ENCODE data around the gene SSX2IP. TPM values are rescaled to one million over a fixed set of nuclear protein-coding genes. Genes with fewer than 3 reads are reported as not detected.

SSX2IP gene
- total and polyA plus RNA-seq, 9 of the 15 experiments (the other 6 are each of a cell fraction or from before 2014, with no cell fraction given), result 20.6 to 96.7 (median 61.7) TPM

- ATAC-seq (no peak), FAIRE-seq (no peak), DNase-seq (ENCODE audit: extremely low read depth in 1 of 4, low spot score in 3 of 4) (no peak)
- Histone ChIP-seq H2AFZ (ENCODE audit: low read depth, low read length) (peak overlapping the region; percentile 54), H3K27ac (ENCODE audit: extremely low read depth, low read depth, low read length) (no peak overlapping the region), H3K4me1 (replicated peaks in 1 of 2; ENCODE audit: control insufficient read depth in 2 of 2, insufficient read depth in 2 of 2, low read length in 2 of 2) (peaks cover 5 to 42% of the 10 kb centered on the region in 2 experiments; a peak in 4 of 5 replicates), H3K36me3 (ENCODE audit: control insufficient read depth, insufficient read depth, low read length) (no peaks in the 10 kb centered on the region), H3K9me3 (replicated peaks; ENCODE audit: control insufficient read depth, insufficient read depth, low read depth, low read length) (no peaks in the 10 kb centered on the region), H3K9ac (ENCODE audit: insufficient read depth in 1 of 2, low read depth in 2 of 2, low read length in 2 of 2) (no peak overlapping the region), H3K79me2 (ENCODE audit: control insufficient read depth, insufficient read depth, low read length) (no peaks in the 10 kb centered on the region), H3K4me3 (no peak overlapping the region), H3K9me1 (ENCODE audit: control insufficient read depth, insufficient read depth, low read length) (no peaks in the 10 kb centered on the region), H3K4me2 (ENCODE audit: insufficient read depth, low read length) (no peak overlapping the region), H4K20me1 (replicated peaks; ENCODE audit: control insufficient read depth, insufficient read depth, low read length) (no peaks in the 10 kb centered on the region), H3K27me3 (ENCODE audit: control insufficient read depth in 2 of 2, insufficient read depth in 2 of 2, low read length in 2 of 2) (no peaks in the 10 kb centered on the region)
- ChIA-PET POLR2A (interaction anchor here (0.9 to 1.0 kb wide), 2 partner anchors 13 to 72 kb away, joined by 3 read pairs; no protein-coding TSS in a partner anchor), CTCF (ENCODE audit: low intra/inter-chr PET ratio) (no interaction called here)
- BruUV-seq (replicated peaks), result no TSS peak
- in situ Hi-C loops (cut with MboI) (no loop called here), intact Hi-C loops (cut with micrococcal nuclease) (loop anchor here (5.0 kb wide), 1 partner anchor 67 kb away; no protein-coding TSS in a partner anchor)
- 51% methylated on average over 8 of the region's 8 CpGs for WGBS (ENCODE audit: insufficient coverage, low coverage, missing lambda C conversion rate)
- TF ChIP-seq ZNF431 (CRISPR knock-in tag; IDR thresholded peaks at IDR 0.05) (no peak), NFYB (IDR thresholded peaks at IDR 0.05; ENCODE audit: extremely low read depth, insufficient read length) (no peak), TAF15 (IDR thresholded peaks at IDR 0.05; ENCODE audit: low read depth, low read length) (no peak), IFI16 (CRISPR knock-in tag; IDR thresholded peaks at IDR 0.05) (no peak), RUNX1 (IDR thresholded peaks at IDR 0.05; ENCODE audit: low read depth) (no peak), HOMEZ (CRISPR knock-in tag; IDR thresholded peaks at IDR 0.05) (no peak), TAF9B (IDR thresholded peaks at IDR 0.05; ENCODE audit: partially characterized antibody) (no peak), SRSF3 (IDR thresholded peaks at IDR 0.05; ENCODE audit: insufficient read depth, low read length) (no peak), NR2C2 (CRISPR knock-in tag; IDR thresholded peaks at IDR 0.05) (no peak), NR2C2 (tag; IDR thresholded peaks at IDR 0.05) (no peak), RBFOX2 (IDR thresholded peaks at IDR 0.05; ENCODE audit: low read depth, low read length) (no peak), E2F3 (CRISPR knock-in tag; IDR thresholded peaks at IDR 0.05) (no peak)
- TF ChIP-seq, protein P1, sequence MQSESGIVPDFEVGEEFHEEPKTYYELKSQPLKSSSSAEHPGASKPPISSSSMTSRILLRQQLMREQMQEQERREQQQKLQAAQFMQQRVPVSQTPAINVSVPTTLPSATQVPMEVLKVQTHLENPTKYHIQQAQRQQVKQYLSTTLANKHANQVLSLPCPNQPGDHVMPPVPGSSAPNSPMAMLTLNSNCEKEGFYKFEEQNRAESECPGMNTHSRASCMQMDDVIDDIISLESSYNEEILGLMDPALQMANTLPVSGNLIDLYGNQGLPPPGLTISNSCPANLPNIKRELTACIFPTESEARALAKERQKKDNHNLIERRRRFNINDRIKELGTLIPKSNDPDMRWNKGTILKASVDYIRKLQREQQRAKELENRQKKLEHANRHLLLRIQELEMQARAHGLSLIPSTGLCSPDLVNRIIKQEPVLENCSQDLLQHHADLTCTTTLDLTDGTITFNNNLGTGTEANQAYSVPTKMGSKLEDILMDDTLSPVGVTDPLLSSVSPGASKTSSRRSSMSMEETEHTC (IDR thresholded peaks at IDR 0.05), result no peak
- TF ChIP-seq, protein P2, sequence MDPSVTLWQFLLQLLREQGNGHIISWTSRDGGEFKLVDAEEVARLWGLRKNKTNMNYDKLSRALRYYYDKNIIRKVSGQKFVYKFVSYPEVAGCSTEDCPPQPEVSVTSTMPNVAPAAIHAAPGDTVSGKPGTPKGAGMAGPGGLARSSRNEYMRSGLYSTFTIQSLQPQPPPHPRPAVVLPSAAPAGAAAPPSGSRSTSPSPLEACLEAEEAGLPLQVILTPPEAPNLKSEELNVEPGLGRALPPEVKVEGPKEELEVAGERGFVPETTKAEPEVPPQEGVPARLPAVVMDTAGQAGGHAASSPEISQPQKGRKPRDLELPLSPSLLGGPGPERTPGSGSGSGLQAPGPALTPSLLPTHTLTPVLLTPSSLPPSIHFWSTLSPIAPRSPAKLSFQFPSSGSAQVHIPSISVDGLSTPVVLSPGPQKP (CRISPR knock-in tag; IDR thresholded peaks at IDR 0.05), result no peak
- TF ChIP-seq, protein P3, sequence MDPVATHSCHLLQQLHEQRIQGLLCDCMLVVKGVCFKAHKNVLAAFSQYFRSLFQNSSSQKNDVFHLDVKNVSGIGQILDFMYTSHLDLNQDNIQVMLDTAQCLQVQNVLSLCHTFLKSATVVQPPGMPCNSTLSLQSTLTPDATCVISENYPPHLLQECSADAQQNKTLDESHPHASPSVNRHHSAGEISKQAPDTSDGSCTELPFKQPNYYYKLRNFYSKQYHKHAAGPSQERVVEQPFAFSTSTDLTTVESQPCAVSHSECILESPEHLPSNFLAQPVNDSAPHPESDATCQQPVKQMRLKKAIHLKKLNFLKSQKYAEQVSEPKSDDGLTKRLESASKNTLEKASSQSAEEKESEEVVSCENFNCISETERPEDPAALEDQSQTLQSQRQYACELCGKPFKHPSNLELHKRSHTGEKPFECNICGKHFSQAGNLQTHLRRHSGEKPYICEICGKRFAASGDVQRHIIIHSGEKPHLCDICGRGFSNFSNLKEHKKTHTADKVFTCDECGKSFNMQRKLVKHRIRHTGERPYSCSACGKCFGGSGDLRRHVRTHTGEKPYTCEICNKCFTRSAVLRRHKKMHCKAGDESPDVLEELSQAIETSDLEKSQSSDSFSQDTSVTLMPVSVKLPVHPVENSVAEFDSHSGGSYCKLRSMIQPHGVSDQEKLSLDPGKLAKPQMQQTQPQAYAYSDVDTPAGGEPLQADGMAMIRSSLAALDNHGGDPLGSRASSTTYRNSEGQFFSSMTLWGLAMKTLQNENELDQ (CRISPR knock-in tag; IDR thresholded peaks at IDR 0.05; ENCODE audit: borderline replicate concordance), result no peak
Observed at GRCh38 chr1:84719543-84720217, 29.4 kb upstream of the SSX2IP start.

Measured in K562 (cell line).